Kidney epithelial cell (primary cell): ENCODE results near the gene TRIM54. TPM values are rescaled to one million over a fixed set of nuclear protein-coding genes. Genes with fewer than 3 reads are reported as not detected.

Experiments used
- DNase-seq: peaks from one replicate; pipeline ENCODE4 v3.0.0-alpha.2; 2010; ENCODE audit warnings: low read depth
- H3K27me3 ChIP-seq: 2 replicates; pipeline ENCODE4 v1.6.0; 2011; ENCODE audit warnings: low read length; ENCODE audit not compliant: control insufficient read depth, insufficient read depth
- H3K36me3 ChIP-seq: 2 replicates; pipeline ENCODE4 v1.5.1; 2011; ENCODE audit warnings: low read length; ENCODE audit not compliant: control insufficient read depth, insufficient read depth
- H3K4me3 ChIP-seq: 2 replicates; pipeline ENCODE4 v1.5.1; 2011; ENCODE audit warnings: low read depth, mild to moderate bottlenecking, control low read depth, low read length
- total RNA-seq: library from RNA; depleted of rRNA; stranded (reverse); fragments of >200 nt; gene quantifications from 2 replicates; pipeline ENCODE4 v1.2.3, GENCODE V29; 2015
- TF ChIP-seq, protein P1 (sequence below): IDR thresholded peaks from 2 replicates; pipeline ENCODE4 v1.5.1; 2011; ENCODE audit warnings: mild to moderate bottlenecking, moderate library complexity, low read length, control low read depth, inconsistent platforms; ENCODE audit not compliant: insufficient read depth, poor library complexity, severe bottlenecking

Gene TRIM54, protein sequence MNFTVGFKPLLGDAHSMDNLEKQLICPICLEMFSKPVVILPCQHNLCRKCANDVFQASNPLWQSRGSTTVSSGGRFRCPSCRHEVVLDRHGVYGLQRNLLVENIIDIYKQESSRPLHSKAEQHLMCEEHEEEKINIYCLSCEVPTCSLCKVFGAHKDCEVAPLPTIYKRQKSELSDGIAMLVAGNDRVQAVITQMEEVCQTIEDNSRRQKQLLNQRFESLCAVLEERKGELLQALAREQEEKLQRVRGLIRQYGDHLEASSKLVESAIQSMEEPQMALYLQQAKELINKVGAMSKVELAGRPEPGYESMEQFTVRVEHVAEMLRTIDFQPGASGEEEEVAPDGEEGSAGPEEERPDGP
- total RNA-seq = 0.27 and 0.33 TPM in 2 replicates

DNA sequence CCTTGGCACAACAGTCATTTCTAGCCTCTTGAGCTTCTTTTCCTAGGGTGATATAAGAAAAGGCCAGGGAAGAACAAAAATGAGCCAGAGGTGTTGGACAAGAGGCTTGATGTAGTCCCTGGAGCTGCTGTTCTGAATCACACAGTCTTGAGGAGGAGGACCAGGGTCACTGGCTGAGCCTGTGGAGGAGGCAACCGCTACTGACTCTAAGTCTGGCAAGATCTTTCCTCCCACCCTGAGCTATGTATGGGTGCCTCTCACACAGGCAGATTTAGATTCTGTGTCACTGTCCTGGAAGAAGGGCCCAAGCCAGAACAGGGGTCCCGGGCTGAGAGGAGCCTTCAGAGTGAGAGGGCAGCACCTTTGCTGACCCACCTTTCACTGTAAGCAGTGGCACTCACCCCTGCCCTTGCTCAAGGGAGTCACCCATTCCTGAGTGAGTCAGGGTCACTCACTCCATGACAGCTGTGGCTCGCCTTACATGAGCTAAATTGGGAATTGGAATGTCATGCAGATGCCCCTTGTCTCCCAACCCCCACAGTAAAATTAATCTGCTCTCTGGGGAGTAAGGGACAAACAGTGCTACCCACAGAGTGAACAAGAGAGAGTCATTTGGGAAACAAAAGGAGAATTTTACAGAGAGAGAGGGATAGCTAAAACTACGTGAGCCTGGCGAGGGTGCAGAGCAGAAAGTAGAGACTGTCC lies at the start of gene TRIM54:
TRIM54 (plus strand) TSS at position 575 of the 705 bp plus-strand sequence. CDS start 303 bp downstream, outside the sequence.
- TF ChIP-seq, protein P1, sequence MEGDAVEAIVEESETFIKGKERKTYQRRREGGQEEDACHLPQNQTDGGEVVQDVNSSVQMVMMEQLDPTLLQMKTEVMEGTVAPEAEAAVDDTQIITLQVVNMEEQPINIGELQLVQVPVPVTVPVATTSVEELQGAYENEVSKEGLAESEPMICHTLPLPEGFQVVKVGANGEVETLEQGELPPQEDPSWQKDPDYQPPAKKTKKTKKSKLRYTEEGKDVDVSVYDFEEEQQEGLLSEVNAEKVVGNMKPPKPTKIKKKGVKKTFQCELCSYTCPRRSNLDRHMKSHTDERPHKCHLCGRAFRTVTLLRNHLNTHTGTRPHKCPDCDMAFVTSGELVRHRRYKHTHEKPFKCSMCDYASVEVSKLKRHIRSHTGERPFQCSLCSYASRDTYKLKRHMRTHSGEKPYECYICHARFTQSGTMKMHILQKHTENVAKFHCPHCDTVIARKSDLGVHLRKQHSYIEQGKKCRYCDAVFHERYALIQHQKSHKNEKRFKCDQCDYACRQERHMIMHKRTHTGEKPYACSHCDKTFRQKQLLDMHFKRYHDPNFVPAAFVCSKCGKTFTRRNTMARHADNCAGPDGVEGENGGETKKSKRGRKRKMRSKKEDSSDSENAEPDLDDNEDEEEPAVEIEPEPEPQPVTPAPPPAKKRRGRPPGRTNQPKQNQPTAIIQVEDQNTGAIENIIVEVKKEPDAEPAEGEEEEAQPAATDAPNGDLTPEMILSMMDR = no peak
- DNase-seq = no peak
- peaks cover 17% of the 10 kb centered on the region for H3K27me3 ChIP-seq
- H3K36me3 ChIP-seq = no peaks in the 10 kb centered on the region
- H3K4me3 ChIP-seq = no peak within 1 kb of the TSS

DNA sequence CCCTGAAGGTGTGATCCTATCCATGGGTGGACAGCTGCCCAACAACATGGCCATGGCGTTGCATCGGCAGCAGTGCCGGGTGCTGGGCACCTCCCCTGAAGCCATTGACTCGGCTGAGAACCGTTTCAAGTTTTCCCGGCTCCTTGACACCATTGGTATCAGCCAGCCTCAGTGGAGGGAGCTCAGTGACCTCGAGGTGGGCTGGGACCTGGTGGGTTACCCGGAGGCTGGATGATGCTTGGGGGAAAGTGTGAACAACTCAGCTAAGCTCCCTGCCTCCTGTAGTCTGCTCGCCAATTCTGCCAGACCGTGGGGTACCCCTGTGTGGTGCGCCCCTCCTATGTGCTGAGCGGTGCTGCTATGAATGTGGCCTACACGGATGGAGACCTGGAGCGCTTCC lies 48.9 kb upstream of the TRIM54 start:
- Histone ChIP-seq H3K27me3 (no peaks in the 10 kb centered on the region), H3K4me3 (no peak overlapping the region), H3K36me3 (peaks cover 4% of the 10 kb centered on the region)
- DNase-seq = no peak
- TF ChIP-seq, protein P1 = no peak

DNA sequence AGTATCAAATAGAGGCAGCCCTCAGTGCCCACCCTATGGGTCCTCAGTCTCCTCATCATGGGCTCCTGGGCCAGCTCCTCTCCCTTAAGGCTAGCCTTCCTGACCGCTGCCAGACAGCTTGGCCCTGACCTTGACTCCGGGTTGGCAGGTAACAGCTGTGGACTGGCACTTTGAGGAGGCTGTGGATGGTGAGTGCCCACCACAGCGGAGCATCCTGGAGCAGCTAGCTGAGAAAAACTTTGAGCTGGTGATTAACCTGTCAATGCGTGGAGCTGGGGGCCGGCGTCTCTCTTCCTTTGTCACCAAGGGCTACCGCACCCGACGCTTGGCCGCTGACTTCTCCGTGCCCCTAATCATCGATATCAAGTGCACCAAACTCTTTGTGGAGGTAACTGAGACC lies 46.1 kb upstream of the TRIM54 start:
- H3K4me3 ChIP-seq = no peak overlapping the region
- H3K27me3 ChIP-seq = no peaks in the 10 kb centered on the region
- peaks cover 6% of the 10 kb centered on the region for H3K36me3 ChIP-seq
- TF ChIP-seq, protein P1 = no peak
- no peak for DNase-seq

DNA sequence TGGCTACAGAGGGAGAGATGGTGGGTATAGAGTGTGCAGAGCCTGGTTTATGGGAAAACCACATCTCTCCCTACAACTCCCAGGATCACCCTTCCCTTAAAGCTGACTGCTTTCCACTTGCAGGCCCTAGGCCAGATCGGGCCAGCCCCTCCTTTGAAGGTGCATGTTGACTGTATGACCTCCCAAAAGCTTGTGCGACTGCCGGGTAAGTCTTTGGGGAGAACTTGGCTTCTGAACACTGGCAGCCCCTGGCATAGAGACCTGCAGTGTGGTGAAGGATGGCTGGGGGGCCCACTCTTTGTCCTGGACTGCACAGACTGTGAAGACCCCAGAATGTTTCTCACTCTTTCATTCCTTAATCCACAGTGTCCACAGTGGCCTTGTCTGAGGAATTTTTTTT lies 45.6 kb upstream of the TRIM54 start:
- Histone ChIP-seq H3K36me3 (peaks cover 6% of the 10 kb centered on the region), H3K27me3 (no peaks in the 10 kb centered on the region), H3K4me3 (no peak overlapping the region)
- TF ChIP-seq, protein P1 = no peak
- DNase-seq = no peak

DNA sequence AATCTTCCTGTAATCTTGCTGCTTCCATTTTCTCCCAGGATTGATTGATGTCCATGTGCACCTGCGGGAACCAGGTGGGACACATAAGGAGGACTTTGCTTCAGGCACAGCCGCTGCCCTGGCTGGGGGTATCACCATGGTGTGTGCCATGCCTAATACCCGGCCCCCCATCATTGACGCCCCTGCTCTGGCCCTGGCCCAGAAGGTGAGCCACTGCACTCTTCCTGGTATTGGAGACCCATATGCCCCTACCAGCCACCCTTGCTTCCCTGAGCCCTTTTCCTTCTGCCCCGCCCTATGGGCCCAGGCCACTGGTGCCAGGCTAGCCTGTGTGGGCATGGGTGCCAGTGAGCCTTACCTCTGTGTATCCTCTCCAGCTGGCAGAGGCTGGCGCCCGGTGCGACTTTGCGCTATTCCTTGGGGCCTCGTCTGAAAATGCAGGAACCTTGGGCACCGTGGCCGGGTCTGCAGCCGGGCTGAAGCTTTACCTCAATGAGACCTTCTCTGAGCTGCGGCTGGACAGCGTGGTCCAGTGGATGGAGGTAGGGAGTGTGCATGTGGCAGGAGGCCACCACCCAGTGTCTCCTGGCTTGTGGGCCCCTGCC lies 44.8 kb upstream of the TRIM54 start:
- TF ChIP-seq, protein P1 = no peak
- no peak overlapping the region for H3K4me3 ChIP-seq
- no peaks in the 10 kb centered on the region for H3K27me3 ChIP-seq
- H3K36me3 ChIP-seq = peaks cover 6% of the 10 kb centered on the region
- DNase-seq = no peak
